PFSK-1 (cell line): ENCODE measurements around the gene FGD1.

ENCODE experiments used
- FOXP2 ChIP-seq: optimal IDR thresholded peaks from 2 replicates; pipeline ENCODE3; 2011; ENCODE audit warnings: borderline replicate concordance, control low read depth, inconsistent platforms; ENCODE audit not compliant: insufficient read depth; ENCODE audit errors: extremely low read length, extremely low read depth
- POLR2AphosphoS5 ChIP-seq: IDR thresholded peaks from 2 replicates; pipeline ENCODE4 v1.6.1; 2012; ENCODE audit warnings: low read depth, mild to moderate bottlenecking, control low read depth, low read length, moderate library complexity
- SIN3A ChIP-seq: IDR thresholded peaks from 2 replicates; pipeline ENCODE4 v1.6.1; 2012; ENCODE audit warnings: mild to moderate bottlenecking, low read length, moderate library complexity, borderline replicate concordance; ENCODE audit not compliant: insufficient read depth
- TAF1 ChIP-seq: IDR thresholded peaks from 2 replicates; pipeline ENCODE4 v1.6.1; 2012; ENCODE audit warnings: low read length, control low read depth, borderline replicate concordance; ENCODE audit not compliant: insufficient read depth
- TF ChIP-seq, protein P1 (sequence below), 2 experiments: IDR thresholded peaks; 2 replicates each; pipeline versions ENCODE4 v1.6.1 to v1.8.0; 2011 to 2012; ENCODE audit warnings: low read depth in 2 of 2, low read length in 2 of 2, control low read depth in 1 of 2, inconsistent platforms in 1 of 2, mild to moderate bottlenecking in 1 of 2, moderate library complexity in 1 of 2; ENCODE audit not compliant: insufficient read depth in 1 of 2

Gene FGD1

DNA sequence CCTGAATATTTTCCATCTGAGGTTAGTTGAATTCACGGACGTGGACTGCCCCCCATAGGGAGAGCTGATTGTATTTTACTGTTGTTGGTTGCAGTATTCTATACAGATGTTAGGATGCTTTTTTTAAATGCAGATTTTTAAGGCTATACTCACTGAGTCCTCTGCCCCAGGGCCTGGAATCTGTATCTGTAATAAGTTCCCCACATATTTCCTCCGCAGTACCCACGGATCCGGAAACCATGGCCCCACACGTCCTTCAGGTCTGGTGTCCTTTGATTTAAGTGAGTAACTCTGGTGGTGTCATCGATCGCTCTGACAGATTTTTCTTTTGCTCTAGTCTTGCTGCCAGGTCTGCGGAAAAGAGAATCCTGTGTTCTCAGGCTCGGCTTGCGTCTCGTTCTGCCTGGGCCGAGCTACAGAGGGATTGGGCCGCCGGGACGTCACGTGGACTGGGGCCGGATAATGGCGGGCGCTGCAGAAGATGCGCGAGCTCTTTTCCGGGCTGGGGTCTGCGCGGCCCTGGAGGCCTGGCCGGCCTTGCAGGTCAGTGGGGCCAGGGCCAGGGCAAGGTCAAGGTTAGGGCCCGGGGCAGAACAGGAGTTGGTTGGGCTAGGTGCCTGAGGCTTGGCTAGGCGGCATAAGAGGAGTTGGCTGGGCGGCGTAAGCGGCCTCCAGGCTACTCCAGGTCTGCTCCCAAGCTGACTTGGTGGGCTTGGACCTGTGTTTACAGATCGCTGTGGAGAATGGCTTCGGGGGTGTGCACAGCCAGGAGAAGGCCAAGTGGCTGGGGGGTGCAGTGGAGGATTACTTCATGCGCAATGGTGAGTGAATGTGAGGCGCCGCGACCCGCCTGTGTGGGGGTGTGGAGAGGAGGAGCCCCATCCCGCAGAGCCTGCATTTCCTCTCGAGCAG, 55.8 kb downstream of the FGD1 start, which contains the start of gene TSR2:
TSR2 (plus strand) TSS at position 445 of the 912 bp plus-strand sequence; CDS start at position 463, 18 bp downstream.
- TF ChIP-seq SIN3A (no peak), FOXP2 (peak; percentile 49), POLR2AphosphoS5 (peak; percentile 69), TAF1 (0 out of 2 replicates have a peak, but pooled peaks have one; percentile 80)
- TF ChIP-seq, protein P1, sequence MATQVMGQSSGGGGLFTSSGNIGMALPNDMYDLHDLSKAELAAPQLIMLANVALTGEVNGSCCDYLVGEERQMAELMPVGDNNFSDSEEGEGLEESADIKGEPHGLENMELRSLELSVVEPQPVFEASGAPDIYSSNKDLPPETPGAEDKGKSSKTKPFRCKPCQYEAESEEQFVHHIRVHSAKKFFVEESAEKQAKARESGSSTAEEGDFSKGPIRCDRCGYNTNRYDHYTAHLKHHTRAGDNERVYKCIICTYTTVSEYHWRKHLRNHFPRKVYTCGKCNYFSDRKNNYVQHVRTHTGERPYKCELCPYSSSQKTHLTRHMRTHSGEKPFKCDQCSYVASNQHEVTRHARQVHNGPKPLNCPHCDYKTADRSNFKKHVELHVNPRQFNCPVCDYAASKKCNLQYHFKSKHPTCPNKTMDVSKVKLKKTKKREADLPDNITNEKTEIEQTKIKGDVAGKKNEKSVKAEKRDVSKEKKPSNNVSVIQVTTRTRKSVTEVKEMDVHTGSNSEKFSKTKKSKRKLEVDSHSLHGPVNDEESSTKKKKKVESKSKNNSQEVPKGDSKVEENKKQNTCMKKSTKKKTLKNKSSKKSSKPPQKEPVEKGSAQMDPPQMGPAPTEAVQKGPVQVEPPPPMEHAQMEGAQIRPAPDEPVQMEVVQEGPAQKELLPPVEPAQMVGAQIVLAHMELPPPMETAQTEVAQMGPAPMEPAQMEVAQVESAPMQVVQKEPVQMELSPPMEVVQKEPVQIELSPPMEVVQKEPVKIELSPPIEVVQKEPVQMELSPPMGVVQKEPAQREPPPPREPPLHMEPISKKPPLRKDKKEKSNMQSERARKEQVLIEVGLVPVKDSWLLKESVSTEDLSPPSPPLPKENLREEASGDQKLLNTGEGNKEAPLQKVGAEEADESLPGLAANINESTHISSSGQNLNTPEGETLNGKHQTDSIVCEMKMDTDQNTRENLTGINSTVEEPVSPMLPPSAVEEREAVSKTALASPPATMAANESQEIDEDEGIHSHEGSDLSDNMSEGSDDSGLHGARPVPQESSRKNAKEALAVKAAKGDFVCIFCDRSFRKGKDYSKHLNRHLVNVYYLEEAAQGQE (IDR thresholded peaks at IDR 0.05; ENCODE audit: insufficient read depth in 1 of 2, low read depth in 2 of 2, low read length in 2 of 2): no peak; a peak in 1 of 4 replicates

DNA sequence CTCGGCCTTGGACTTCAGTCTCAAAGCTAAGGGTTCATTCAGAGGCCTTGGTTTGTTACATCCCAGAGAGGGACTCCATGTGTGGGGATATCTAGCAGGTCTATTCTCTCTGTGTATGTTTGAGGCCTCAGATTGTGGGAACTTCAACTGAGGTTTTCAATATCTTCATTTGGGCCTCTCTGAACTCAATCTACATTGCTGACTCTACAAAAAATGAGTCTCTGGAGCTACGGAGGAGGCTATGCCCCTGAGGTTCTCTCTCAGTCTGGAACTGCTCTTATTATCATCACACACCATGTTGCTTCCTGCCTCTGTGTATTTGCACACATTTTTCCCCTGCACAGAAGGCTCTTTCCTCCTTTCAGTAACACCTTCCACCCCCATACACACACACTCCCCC, 60.9 kb downstream of the FGD1 start:
- TF ChIP-seq SIN3A: no peak
- TF ChIP-seq FOXP2: no peak
- TF ChIP-seq, protein P1 (IDR thresholded peaks at IDR 0.05; ENCODE audit: insufficient read depth in 1 of 2, low read depth in 2 of 2, low read length in 2 of 2): no peak
- no peak for TF ChIP-seq TAF1
- TF ChIP-seq POLR2AphosphoS5: no peak

DNA sequence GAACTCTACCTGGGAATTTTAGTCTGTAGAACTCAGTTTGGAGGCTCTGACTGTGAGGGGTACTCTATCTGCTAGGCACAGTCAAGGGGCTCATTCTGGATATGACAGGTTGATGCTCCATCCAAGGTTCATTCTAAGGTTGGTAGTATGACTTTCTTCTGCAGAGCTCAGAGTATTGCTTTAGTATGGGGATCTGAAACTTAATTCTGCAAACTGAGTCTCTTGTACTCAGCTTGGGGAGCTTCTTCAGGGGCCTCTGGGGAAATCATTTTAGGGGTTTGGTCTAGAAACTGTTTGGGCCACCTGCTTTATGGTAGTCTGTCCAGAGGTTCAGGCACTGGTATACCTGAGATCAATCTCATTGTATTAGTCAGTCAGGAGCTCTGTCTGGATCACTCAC, 65.5 kb downstream of the FGD1 start:
- no peak for TF ChIP-seq TAF1
- no peak for TF ChIP-seq FOXP2
- TF ChIP-seq SIN3A: no peak
- TF ChIP-seq, protein P1 (IDR thresholded peaks at IDR 0.05; ENCODE audit: insufficient read depth in 1 of 2, low read depth in 2 of 2, low read length in 2 of 2): no peak
- TF ChIP-seq POLR2AphosphoS5: no peak

DNA sequence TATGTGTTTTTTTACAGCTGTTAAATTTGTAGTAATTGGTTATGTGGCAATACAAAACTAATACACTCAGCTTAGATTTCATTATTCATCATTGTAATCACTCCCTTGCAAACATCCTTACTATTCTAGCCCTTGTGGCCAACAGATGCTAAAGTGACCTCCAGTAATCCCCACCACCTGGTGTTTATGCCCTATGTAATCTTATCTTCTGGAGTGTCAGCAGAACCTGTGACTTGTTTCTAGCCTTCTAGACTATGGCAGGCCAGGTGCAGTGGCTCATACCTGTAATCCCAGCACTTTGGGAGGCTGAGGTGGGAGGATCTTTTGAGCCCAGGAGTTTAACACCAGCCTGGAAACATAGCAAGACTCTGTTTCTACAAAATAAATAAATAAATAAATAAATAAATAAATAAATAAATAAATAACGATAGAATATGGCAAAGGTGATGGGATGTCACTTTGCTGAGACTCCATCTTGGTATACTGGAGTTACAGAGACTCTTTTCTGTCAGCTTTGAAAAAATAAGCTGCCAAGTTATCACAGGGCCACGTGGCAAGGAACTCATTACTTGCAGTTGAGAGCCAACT, 68.1 kb downstream of the FGD1 start:
- TF ChIP-seq TAF1: no peak
- TF ChIP-seq FOXP2: no peak
- TF ChIP-seq POLR2AphosphoS5: no peak
- TF ChIP-seq, protein P1 (IDR thresholded peaks at IDR 0.05; ENCODE audit: insufficient read depth in 1 of 2, low read depth in 2 of 2, low read length in 2 of 2): no peak
- TF ChIP-seq SIN3A: no peak
